Measurements from ENCODE around the gene CDH13. TPM values are rescaled to one million over a fixed set of nuclear protein-coding genes. Genes with fewer than 3 reads are reported as not detected.

CDH13 gene
- polyA plus RNA-seq, 1 donor from 2014 or later = 3.2 TPM

DNA sequence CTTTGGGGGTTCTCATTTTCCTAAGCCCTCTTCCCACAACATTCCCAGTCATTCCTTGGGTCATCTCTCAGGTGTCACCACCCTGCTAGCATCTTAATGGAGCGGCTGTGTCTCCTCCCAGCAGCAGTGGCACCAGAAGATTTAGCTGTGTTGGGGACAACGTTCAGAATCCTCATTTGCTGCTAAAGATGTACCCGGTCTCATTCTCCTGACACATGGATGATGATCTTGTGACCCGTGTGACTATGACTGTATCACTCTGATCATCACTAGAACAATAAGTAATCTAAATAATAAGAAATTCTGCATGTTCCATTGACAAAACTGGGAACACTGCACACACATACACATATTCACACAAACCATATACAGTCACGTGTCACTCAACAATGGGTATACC, 781.2 kb downstream of the CDH13 start:
- Histone ChIP-seq H3K9ac (ENCODE audit: low read length) (no peak overlapping the region), H3K27me3 (ENCODE audit: insufficient read depth, low read depth, low read length) (no peaks in the 10 kb centered on the region), H3F3A (ENCODE audit: insufficient read depth, low read length, poor library complexity, severe bottlenecking) (no peaks in the 10 kb centered on the region), H4K20me1 (ENCODE audit: insufficient read depth) (no peaks in the 10 kb centered on the region), H3K27ac (ENCODE audit: low read length) (no peak overlapping the region), H3K36me3 (ENCODE audit: insufficient read depth, low read length) (no peaks in the 10 kb centered on the region), H3K79me2 (replicated peaks; ENCODE audit: insufficient read depth, low read length) (no peaks in the 10 kb centered on the region), H2AFZ (ENCODE audit: low read depth, low read length) (no peak overlapping the region), H3K9me3 (ENCODE audit: low read length) (no peaks in the 10 kb centered on the region), H3K9me2 (ENCODE audit: insufficient read depth, low read length) (no peaks in the 10 kb centered on the region), H3K4me2 (ENCODE audit: low read length) (no peak overlapping the region), H3K4me3 (ENCODE audit: low read length) (no peak overlapping the region)
- TF ChIP-seq CTCF (IDR thresholded peaks at IDR 0.05; ENCODE audit: poor library complexity, severe bottlenecking) = no peak
- no peak for TF ChIP-seq REST (IDR thresholded peaks at IDR 0.05; ENCODE audit: borderline replicate concordance)
- TF ChIP-seq TAF1 (IDR thresholded peaks at IDR 0.05; ENCODE audit: low read depth) = no peak
- no peak for TF ChIP-seq EP300 (conservative IDR thresholded peaks at IDR 0.05; ENCODE audit: poor library complexity, severe bottlenecking)
- no peak for TF ChIP-seq SMC3 (conservative IDR thresholded peaks at IDR 0.05; ENCODE audit: poor library complexity)
- TF ChIP-seq MXI1 (conservative IDR thresholded peaks at IDR 0.05; ENCODE audit: poor library complexity, severe bottlenecking) = no peak
- TF ChIP-seq EZH2 (IDR thresholded peaks at IDR 0.05; ENCODE audit: borderline replicate concordance, insufficient read depth, low read length, poor library complexity, severe bottlenecking) = no peak
- no peak for TF ChIP-seq RAD21 (conservative IDR thresholded peaks at IDR 0.05)
- TF ChIP-seq POLR2AphosphoS5 (IDR thresholded peaks at IDR 0.05) = no peak

GRCh38 chr16:83409347-83409746, 782.6 kb downstream of the CDH13 start:
- Histone ChIP-seq H3K9me2 (ENCODE audit: insufficient read depth, low read length) (no peaks in the 10 kb centered on the region), H3K36me3 (ENCODE audit: insufficient read depth, low read length) (no peaks in the 10 kb centered on the region), H2AFZ (ENCODE audit: low read depth, low read length) (no peak overlapping the region), H3K79me2 (replicated peaks; ENCODE audit: insufficient read depth, low read length) (no peaks in the 10 kb centered on the region), H4K20me1 (ENCODE audit: insufficient read depth) (no peaks in the 10 kb centered on the region), H3K9ac (ENCODE audit: low read length) (no peak overlapping the region), H3K4me2 (ENCODE audit: low read length) (no peak overlapping the region), H3K4me3 (ENCODE audit: low read length) (no peak overlapping the region), H3K27me3 (ENCODE audit: insufficient read depth, low read depth, low read length) (no peaks in the 10 kb centered on the region), H3F3A (ENCODE audit: insufficient read depth, low read length, poor library complexity, severe bottlenecking) (no peaks in the 10 kb centered on the region), H3K9me3 (ENCODE audit: low read length) (no peaks in the 10 kb centered on the region), H3K27ac (ENCODE audit: low read length) (no peak overlapping the region)
- TF ChIP-seq CTCF (IDR thresholded peaks at IDR 0.05; ENCODE audit: poor library complexity, severe bottlenecking) (no peak), TAF1 (IDR thresholded peaks at IDR 0.05; ENCODE audit: low read depth) (no peak), EZH2 (IDR thresholded peaks at IDR 0.05; ENCODE audit: borderline replicate concordance, insufficient read depth, low read length, poor library complexity, severe bottlenecking) (no peak), SMC3 (conservative IDR thresholded peaks at IDR 0.05; ENCODE audit: poor library complexity) (no peak), RAD21 (conservative IDR thresholded peaks at IDR 0.05) (no peak), EP300 (conservative IDR thresholded peaks at IDR 0.05; ENCODE audit: poor library complexity, severe bottlenecking) (no peak), MXI1 (conservative IDR thresholded peaks at IDR 0.05; ENCODE audit: poor library complexity, severe bottlenecking) (no peak)

All from neural cell (in vitro differentiated cells).